HG03097 (cell line): ENCODE data around the gene TLL2.
"Not testable (repeated sequence)": the region's sequence is repeated elsewhere in the genome, so short reads cannot be mapped to it uniquely, and the experiment has no call there.

Experiments
- ATAC-seq: cut with Tn5 transposase; IDR thresholded peaks from one replicate; pipeline ENCODE4 v1.9.1; 2021; ENCODE audit not compliant: unreplicated experiment, low FRiP score

The TLL2 gene

GRCh38 chr10:96513698-96514561, at the start of gene TLL2:
Gene TLL2, minus strand, starts transcription at chr10:96513926. Its CDS starts 241 bp downstream, at chr10:96513685.
- ATAC-seq = peak; percentile 60

- ATAC-seq = no peak
Measured at GRCh38 chr10:96560966-96561887, 47.5 kb upstream of the TLL2 start.

GRCh38 chr10:96560489-96560888, 46.8 kb upstream of the TLL2 start:
- no peak for ATAC-seq

GRCh38 chr10:96556003-96556402, 42.3 kb upstream of the TLL2 start:
- ATAC-seq = no peak

GRCh38 chr10:96555330-96555729, 41.6 kb upstream of the TLL2 start:
- ATAC-seq = no peak

- ATAC-seq = no peak
Measured at GRCh38 chr10:96548589-96548988, 34.9 kb upstream of the TLL2 start.

- ATAC-seq = not testable (repeated sequence)
Measured at GRCh38 chr10:96545558-96545957, 31.8 kb upstream of the TLL2 start.

- ATAC-seq = no peak
Measured at GRCh38 chr10:96541921-96542320, 28.2 kb upstream of the TLL2 start.

- no peak for ATAC-seq
Measured at GRCh38 chr10:96540240-96540639, 26.5 kb upstream of the TLL2 start.

- no peak for ATAC-seq
Measured at GRCh38 chr10:96538683-96539082, 25.0 kb upstream of the TLL2 start.

GRCh38 chr10:96536129-96536528, 22.4 kb upstream of the TLL2 start:
- no peak for ATAC-seq

- ATAC-seq = no peak
Measured at GRCh38 chr10:96532523-96532922, 18.8 kb upstream of the TLL2 start.

- ATAC-seq = no peak
Measured at GRCh38 chr10:96529634-96530279, 16.0 kb upstream of the TLL2 start.

- ATAC-seq = no peak
Measured at GRCh38 chr10:96524741-96525140, 11.0 kb upstream of the TLL2 start.

- no peak for ATAC-seq
Measured at GRCh38 chr10:96517284-96517683, 3.6 kb upstream of the TLL2 start.

- ATAC-seq = no peak
Measured at GRCh38 chr10:96516337-96516736, 2.6 kb upstream of the TLL2 start.

GRCh38 chr10:96513305-96513697, 425 bp downstream of the TLL2 start:
- peak; percentile 43 for ATAC-seq

- ATAC-seq = no peak
Measured at GRCh38 chr10:96512524-96513304, 1.0 kb downstream of the TLL2 start.

GRCh38 chr10:96511044-96511945, 2.4 kb downstream of the TLL2 start:
- no peak for ATAC-seq
